Measurements from ENCODE around the gene IER5. TPM values are rescaled to one million over a fixed set of nuclear protein-coding genes. Genes with fewer than 3 reads are reported as not detected.
A peak's percentile ranks its signal among the peaks of the same experiment; 100 is the strongest.

The IER5 gene
- total and polyA plus RNA-seq, 2 donors (not counting 1 experiment from before 2014, with no cell fraction given), result 98.1 to 166 TPM

GRCh38 chr1:181099152-181100014 lies 10.9 kb downstream of the IER5 start:
- H3K4me3 Mint-ChIP-seq, result peak overlapping the region; percentile 28
- H3K4me2 ChIP-seq (replicated peaks; ENCODE audit: low read depth, low read length, poor library complexity, severe bottlenecking), result peak overlapping the region; percentile 51
- 29% methylated on average over 4 of the region's 11 CpGs for WGBS (ENCODE audit: insufficient coverage)
- H3K4me1 ChIP-seq (ENCODE audit: control insufficient read depth in 2 of 2, insufficient read depth in 2 of 2, low read length in 2 of 2), result peaks cover 24 to 26% of the 10 kb centered on the region in 2 donors
- H2AFZ ChIP-seq (ENCODE audit: insufficient read depth, low read depth, low read length, poor library complexity, severe bottlenecking), result peak overlapping the region; percentile 30
- H3K79me2 ChIP-seq (ENCODE audit: control insufficient read depth, insufficient read depth, low read length), result peaks cover 8% of the 10 kb centered on the region
- intact Hi-C loops (cut with micrococcal nuclease), result loop anchor here (10.0 kb wide), 1 partner anchor 1145 kb away; the partner anchor contains the start of gene CEP350
- peak overlapping the region; percentile 11 for H3K27ac Mint-ChIP-seq
- ChIA-PET POLR2A (interaction anchor here (1.9 kb wide), 1 partner anchor 9 kb away, joined by 13 read pairs; no protein-coding TSS in a partner anchor), CTCF (interaction anchor here (1.0 to 7.7 kb wide), 6 partner anchors 7 to 237 kb away, joined by 3 to 51 read pairs (median 3); no protein-coding TSS in a partner anchor)
- TF ChIP-seq CTCF (IDR thresholded peaks at IDR 0.05), result no peak
- H4K20me1 ChIP-seq (ENCODE audit: control insufficient read depth, insufficient read depth, low read length, poor library complexity, severe bottlenecking), result peaks cover 8% of the 10 kb centered on the region
- H3K9me3 Mint-ChIP-seq (ENCODE audit: insufficient read depth), result no peaks in the 10 kb centered on the region
- no peaks in the 10 kb centered on the region for H3K9me3 ChIP-seq (ENCODE audit: control extremely low read depth in 1 of 3, control insufficient read depth in 2 of 3, insufficient read depth in 1 of 3, low read length in 2 of 3)
- H3K9ac ChIP-seq (ENCODE audit: low read length), result peak overlapping the region; percentile 12
- no peaks in the 10 kb centered on the region for H3K27me3 Mint-ChIP-seq
- peaks cover 53% of the 10 kb centered on the region for H3K4me1 Mint-ChIP-seq
- H3K27ac ChIP-seq (ENCODE audit: low read length in 2 of 2), result no peak overlapping the region
- peaks cover 0 to 17% of the 10 kb centered on the region in 2 experiments for H3K36me3 ChIP-seq (replicated peaks in 1 of 2; ENCODE audit: control extremely low read depth in 1 of 2, control insufficient read depth in 1 of 2, extremely low read depth in 1 of 2, insufficient read depth in 2 of 2, low read length in 1 of 2)
- H3K4me3 ChIP-seq (ENCODE audit: control extremely low read depth in 1 of 5, extremely low read depth in 1 of 5, insufficient read depth in 1 of 5, low read depth in 2 of 5, low read length in 4 of 5), result no peak overlapping the region
- no peak for ATAC-seq (ENCODE audit: low read depth)
- no peak for DNase-seq
- H3K27me3 ChIP-seq (replicated peaks in 1 of 4; ENCODE audit: control extremely low read depth in 1 of 4, control insufficient read depth in 3 of 4, insufficient read depth in 4 of 4, low read length in 3 of 4), result no peaks in the 10 kb centered on the region
